GM15510 (cell line): ENCODE results near the gene SH2D7.

Experiments used
- POLR2A ChIP-seq: IDR thresholded peaks from 3 replicates; pipeline ENCODE4 v1.6.1; 2011; ENCODE audit warnings: borderline replicate concordance; ENCODE audit not compliant: insufficient read length; ENCODE audit errors: extremely low read depth

SH2D7 gene

DNA sequence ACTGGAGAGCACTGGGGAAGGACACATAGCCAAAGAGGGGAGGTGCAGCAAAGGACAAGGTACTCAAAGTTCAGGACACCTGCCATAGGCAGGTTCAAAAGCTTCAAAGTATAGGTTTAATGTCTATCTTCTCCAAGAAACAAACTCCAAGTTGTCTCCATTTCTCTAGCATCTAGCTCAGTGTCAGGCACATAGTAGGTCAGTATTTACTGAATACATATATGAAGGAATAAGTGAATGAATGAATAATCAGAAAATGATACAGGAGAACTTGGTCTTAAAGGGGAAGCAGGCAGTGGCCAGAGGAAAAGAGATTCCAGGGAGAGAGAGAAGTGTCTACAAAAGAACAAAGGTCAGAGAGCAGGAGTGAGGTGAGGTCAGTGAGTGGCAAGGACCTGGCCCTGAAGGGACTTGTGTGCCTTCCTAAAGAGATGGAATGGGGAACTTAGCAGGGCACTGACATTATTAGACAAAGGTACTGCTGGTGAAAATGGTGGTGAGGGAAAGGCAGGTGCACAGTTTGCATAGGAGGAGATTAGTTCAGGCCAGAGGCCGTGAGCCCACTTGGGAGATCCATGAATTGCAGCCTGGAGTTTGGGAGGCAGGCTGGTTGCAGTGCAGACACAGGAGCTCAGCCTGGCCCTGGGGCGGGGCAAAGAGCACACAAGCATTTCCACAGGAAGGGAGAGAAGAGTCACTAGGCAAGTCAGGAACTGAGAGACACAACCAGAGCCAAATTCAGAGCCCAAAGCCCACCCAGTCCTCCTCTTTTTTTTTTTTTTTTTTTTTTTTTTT, 36.2 kb upstream of the SH2D7 start:
- TF ChIP-seq POLR2A: no peak

DNA sequence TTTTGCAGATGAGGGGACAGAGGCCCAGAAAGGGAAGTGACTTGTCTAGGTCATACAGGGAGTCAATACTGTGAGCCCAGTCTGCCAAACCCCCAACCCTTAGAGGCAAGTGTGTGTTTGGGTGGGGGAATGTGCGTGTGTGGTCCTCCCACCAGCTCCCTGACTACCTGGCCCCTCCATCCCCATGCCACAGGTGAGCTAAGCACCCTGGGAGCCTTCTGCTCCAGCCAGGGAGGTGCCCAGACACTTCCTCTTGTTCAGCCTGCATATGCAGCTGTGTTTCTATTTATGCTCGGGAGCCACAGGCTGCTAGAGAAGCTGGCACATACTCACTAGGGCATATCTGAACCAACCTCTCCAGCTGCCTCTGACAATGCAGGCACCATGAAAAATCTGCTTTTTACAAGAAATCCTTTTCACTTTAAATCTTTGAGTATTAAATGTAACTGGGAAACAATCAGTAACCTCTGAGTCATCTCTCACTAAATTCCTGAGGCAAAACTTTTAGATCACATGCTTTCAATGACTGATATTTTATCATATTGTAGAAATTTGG, 35.6 kb upstream of the SH2D7 start:
- no peak for TF ChIP-seq POLR2A

DNA sequence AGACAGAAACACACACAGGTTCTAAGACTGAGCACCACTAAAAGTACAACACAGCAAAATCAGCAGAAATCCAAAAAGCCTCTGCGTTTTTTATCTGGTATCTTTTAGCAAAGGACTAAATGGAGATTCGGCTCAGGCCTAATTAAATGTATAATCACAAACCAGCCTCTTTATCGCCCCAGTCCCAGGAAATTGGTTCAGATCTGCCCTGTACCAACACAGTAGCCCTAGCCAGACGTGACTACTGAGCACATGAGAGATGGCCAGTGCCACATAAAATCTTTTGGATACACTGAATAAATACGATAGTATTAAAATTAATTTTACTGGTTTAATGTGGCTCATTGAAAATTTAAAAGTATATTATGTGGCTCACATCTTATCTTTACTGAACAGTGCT, 34.6 kb upstream of the SH2D7 start:
- TF ChIP-seq POLR2A: no peak

DNA sequence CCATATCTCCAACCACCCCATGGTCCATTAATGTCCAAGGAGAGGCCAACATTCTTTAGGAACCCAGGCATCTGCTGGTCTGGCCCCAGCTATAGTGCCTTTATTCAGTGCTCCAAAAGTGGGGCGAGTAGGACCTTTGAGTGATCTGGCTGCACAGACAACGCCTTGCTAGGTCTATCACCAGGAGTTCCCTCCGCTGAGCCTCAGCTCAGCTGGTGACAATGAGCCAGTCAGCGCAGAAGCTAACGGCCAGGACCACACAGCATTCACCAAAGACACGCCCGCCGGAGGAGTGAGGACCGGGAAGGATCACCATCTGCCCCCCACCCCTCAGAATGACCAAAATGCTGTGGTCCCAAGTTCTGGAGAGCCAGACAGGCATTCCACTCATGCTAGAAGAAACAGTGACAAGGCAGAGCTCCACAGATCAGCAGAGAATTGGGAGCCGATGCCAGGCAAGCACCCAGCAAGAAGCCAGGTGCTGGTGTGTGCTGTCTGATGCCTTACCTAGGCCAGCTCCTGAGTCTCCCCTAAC, 33.9 kb upstream of the SH2D7 start:
- no peak for TF ChIP-seq POLR2A

DNA sequence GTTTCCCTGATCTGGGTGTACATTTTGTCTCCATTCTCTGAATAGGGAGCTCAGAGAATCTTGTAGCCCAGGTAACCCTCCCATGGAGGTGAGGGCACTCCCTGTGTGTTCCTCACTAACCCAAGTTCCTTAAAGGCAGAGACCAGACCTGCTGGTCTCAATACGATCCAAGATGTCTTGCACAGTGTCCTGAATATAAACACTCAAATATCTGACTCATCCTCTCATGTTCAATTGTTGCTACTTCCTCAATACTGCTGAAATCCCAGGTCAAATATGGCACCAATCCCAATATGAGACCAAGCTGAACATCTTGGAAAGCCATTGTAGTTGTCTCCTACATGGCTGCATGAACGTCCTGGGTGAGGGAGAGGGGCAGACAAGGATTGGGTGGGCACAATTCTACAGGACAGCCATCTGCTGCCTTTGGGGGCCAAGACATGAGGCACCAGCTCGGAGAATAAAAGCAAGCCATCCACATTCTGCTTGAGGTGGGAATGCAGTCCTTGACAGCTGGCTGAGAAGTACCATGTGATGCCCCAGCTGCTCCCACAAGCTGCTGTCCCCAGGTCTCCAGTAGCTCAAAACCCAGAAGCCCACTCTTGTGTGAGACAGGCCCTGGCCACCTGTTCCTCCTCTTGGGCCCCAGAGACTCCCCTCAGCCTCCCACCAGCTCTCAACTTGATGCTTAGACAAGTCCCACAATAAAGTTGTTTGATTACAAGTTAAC, 33.1 kb upstream of the SH2D7 start:
- TF ChIP-seq POLR2A: no peak

DNA sequence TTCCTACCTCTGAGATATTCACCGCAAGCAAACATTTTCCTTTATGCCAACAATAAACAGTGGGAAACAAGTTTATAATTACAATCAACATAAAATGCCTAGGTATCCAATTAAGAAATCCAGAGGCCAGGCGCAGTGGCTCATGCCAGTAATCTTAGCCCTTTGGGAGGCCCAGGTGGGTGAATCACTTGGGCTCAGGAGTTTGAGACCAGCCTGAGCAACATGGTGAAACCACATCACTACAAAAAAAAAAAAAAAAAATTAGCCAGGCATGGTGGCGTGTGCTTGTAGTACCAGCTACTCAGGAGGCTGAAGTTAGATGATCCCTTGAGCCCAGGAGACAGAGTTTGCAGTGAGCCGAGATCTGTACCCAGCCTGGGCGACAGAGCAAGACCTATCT, 32.1 kb upstream of the SH2D7 start:
- no peak for TF ChIP-seq POLR2A

DNA sequence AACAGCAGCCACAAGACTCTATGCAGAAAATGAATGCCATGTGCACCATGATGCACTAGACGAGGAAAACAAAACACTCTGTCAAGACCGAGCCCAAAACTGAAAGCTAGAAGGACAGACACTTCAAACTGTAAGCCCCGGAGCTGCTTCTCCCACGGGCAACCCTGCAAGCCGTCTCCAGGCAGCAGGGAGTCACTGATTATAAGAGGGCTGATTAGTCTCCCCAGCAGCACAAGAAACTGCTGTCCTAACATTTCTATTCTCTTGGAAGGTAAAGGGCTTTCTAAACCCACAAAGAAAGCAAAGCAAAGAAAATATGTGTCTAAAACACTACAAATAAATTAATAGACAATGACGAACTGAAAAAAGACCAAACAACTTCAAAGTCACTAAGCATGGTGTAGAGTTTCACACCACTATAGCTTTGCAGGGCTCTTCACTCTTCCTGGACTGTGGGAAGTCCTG, 30.4 kb upstream of the SH2D7 start:
- TF ChIP-seq POLR2A: no peak

DNA sequence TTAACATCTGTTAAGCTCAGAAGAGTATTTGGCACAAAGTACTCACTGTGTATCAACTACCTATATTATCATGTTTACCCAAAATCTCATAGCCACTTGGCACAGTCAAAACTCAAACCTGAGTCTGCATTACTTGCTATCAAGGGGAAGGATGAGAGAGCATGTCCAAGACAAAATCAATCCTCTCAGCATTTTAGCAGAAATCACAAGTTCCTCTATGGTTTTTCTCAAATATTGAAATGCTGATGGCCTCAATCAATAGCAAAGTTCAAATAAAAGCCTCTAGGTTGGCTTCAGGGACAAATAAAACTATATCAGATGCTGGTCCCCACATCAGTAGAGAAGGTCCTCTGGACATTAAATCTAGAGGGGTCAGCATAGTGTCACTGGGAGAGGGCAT, 29.1 kb upstream of the SH2D7 start:
- no peak for TF ChIP-seq POLR2A

DNA sequence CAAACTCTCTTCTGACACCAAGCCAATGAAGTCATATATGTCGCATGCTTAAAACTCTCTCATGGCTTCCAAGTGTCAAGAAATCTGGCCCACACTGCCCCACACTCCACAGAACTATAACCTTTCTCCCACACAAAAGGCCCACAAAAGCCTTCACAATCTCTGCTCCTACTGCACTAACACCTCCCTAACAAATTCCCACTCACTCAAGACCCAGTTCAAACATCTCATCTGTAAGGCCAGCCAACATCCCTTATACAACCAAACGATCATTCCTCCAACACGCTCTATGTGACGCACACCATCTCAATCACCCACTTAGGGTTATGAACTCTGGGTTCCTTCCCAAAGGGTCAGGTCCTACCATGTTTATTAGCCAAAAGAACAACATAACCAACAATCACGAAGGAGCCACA, 28.4 kb upstream of the SH2D7 start:
- no peak for TF ChIP-seq POLR2A

DNA sequence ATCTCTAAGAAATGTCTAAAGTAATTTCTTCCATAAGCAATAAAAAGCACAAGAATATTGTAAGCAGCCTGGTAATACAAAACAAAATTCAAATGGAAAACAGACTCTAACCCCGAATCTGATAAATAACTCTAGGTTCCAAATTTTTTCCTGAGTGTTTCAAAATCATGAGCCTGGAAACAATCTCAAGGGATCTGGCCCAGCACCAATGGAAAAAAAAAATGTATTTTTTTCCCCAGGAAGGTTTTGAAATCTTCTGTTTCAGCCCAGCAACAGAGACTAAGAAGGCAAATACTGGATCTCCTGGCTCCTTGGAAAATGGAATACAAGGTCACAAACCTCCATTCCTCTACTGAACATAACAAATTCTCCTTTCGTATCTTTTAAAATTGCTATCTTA, 27.8 kb upstream of the SH2D7 start:
- no peak for TF ChIP-seq POLR2A

DNA sequence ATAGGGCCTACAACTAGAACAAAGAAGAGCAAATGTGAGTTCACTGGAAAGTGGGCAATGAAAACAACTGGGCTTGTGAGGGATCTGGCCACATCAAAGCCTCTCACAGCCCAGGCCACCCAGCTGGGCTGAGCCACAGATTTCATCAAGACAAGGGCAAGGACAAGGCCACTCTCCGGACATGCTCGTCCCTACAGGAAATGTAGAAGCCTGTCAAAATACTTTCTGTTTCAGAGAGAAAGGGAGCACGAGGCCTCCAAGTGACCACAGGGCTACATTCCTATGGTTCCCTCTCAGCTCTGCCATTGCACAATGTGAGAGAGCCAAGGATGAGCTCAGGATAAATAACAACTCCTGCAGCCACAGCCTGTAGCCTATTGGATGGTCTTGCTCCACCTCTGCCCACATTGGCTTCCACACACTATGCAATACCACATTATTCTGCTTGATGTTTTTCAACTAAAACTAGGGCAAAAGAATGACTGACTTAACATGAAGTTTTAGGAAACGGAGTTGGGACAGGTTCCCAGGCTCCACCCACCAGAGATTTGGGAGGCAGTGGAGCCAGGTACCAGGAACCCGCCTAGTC, 27.0 kb upstream of the SH2D7 start:
- no peak for TF ChIP-seq POLR2A

DNA sequence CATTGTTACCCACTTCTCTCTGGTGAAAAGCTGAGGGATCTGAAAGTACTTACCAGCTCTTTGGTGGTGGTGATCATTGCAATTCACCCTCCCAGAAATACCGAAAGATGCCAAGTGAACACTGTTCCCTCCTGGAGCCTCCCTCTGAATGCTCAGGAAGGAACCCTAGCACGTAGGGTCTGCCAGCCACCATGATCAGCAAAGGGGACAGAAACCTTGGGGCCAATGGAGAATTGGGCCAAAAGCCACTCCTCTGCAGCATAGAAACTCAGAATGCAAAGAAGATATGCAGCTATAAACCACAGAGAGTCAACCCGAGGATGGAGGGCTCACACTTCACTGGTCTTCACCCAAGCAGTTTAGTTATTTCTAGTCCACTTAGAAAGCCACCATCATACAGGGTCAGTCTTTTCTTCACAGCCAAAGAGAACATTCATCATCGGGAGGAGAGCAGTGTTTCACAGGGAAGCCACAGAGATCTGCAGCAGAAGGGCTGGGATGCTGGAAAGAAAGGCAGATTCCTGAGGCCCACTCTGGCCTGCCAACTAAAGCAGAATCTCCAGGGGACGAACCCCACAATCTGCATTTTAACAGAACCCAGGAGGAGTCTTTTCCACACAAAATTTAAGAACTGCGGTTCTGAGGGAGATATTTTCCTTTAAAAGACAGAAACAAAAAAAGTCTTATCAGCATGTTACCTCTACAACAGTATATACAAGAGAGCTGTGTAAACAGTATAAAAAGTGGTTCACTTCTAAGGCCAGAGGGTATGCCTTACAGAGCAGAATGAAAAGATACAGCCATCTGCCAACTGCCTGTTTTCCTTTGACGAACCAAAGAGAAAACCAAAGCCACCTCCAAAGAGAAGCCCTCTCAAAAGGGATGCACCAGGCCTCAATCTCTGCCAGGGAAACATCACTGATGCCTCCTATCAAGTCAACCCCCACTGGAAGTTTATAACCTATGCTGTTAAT, 26.1 kb upstream of the SH2D7 start:
- peak; percentile 36 for TF ChIP-seq POLR2A

DNA sequence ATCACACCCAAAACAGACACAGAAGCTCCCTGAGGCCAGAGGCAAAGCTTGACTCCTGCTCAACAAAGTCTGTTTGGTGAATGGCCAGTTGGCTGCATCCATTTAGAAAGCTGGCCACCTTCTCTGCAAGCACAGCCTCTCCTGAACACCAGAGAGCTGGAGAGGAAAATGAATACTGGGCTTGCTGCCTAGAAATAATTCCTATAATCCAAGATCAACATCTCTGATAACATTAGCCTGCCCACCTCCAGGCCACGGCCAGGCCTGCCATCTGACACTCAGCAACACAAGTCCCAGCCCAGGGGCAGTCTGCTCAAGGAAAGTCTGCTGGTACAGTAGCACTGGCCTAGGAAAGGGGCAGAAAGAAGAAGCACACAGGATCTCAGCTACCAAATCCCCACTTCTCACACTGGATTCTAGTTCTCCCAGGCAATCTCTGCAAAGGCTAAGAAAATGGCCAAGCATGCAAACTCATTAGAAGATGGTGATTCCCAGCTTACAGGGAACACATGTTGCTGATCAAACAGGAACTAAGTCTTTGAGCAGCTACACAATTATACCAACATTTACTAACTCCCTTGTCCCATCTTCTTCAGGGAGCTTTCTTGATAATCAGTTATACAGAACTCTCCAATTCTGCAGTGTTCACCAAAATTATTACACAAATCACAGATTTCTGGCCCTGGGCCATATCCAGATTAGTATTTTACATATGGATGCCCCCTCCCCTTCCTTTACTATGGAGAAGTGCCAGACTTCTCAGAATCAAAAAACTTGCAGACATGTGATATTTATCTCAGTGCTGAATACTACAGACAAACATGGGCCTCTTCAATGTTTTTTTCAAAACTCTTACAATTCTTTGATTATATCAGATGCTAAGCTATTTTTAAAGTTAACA, 24.8 kb upstream of the SH2D7 start:
- no peak for TF ChIP-seq POLR2A

DNA sequence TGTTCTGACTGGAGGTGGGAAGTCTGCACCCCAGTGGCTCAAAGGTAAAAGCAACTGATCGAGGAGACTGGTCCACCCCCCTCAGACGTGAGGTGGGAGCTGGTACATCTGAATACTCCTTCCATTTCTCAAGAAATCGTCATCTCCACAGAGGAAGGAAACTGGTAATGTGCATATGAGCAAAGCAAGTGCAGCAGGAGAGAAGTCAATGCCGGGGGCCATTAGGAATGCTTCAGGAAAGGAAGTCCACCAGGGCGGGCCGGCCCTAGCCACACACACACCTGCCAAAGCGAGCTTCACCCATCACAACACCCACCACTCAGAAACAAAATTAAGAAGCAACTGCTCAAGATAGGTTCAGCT, 23.3 kb upstream of the SH2D7 start:
- TF ChIP-seq POLR2A: no peak

DNA sequence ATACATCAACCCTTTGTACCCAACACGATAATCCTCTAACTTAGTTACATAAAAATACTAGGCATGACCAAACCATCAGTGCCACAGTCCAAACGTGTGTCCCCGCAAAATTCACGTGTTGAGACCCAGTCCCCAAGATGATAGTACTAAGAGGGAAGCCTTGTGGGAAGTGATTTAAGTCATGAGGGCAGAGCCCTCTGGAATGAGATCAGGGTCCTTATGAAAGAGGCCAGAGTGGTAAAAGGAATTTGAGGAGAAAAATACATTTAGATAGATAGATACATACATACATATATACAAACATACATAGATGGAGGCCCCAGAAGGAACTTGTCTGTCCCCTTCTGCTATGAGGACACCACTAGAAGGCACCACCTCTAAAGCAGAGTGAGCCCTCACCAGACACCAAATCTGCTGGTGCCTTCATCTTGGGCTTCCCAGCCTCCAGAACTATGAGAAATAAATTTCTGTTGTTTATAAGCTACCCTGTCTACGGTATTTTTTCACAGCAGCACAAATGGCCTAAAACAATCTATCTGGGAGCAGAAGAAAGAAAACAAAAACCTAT, 22.8 kb upstream of the SH2D7 start:
- TF ChIP-seq POLR2A: no peak
